ENCODE results near the gene OR52D1. TPM values are rescaled to one million over a fixed set of nuclear protein-coding genes. Genes with fewer than 3 reads are reported as not detected.

Gene OR52D1
- total and polyA plus RNA-seq, 2 of the 8 experiments (the other 6 are each of a cell fraction or from before 2014, with no cell fraction given), result not detected

- Histone ChIP-seq H3K14ac (ENCODE audit: insufficient read length) (no peak overlapping the region), H2BK12ac (ENCODE audit: low read depth, low read length) (no peak overlapping the region), H2BK5ac (ENCODE audit: low read depth, low read length) (no peak overlapping the region), H4K5ac (ENCODE audit: insufficient read length, low read depth, low read length) (no peak overlapping the region), H3K4me1 (replicated peaks in 1 of 4; ENCODE audit: control insufficient read depth in 3 of 4, insufficient read depth in 4 of 4, low read length in 3 of 4) (no peaks in the 10 kb centered on the region), H3K4ac (replicated peaks; ENCODE audit: insufficient read length, low read depth, low read length) (no peak overlapping the region), H2BK15ac (ENCODE audit: low read length) (no peak overlapping the region), H3K9me3 (ENCODE audit: insufficient read depth in 2 of 2, low read depth in 1 of 2, low read length in 1 of 2) (no peaks in the 10 kb centered on the region), H3K23ac (ENCODE audit: insufficient read length) (no peak overlapping the region), H2BK20ac (ENCODE audit: low read length) (no peak overlapping the region), H3K4me2 (ENCODE audit: insufficient read depth in 1 of 2, low read depth in 2 of 2, low read length in 2 of 2) (no peak overlapping the region), H3K79me2 (ENCODE audit: control insufficient read depth in 1 of 2, insufficient read depth in 2 of 2, low read length in 2 of 2) (no peaks in the 10 kb centered on the region), H3K27ac (ENCODE audit: low read depth, low read length) (no peak overlapping the region), H3K9ac (replicated peaks in 1 of 4; ENCODE audit: extremely low read depth in 1 of 4, low read depth in 3 of 4, low read length in 3 of 4) (no peak overlapping the region), H3K23me2 (ENCODE audit: low read depth, low read length) (no peaks in the 10 kb centered on the region), H3K79me1 (ENCODE audit: low read depth, low read length) (no peaks in the 10 kb centered on the region), H2BK120ac (replicated peaks; ENCODE audit: low read depth, low read length) (no peak overlapping the region), H3K36me3 (ENCODE audit: control insufficient read depth in 2 of 4, insufficient read depth in 4 of 4, low read length in 3 of 4) (no peaks in the 10 kb centered on the region), H4K20me1 (replicated peaks in 1 of 2; ENCODE audit: control insufficient read depth in 1 of 2, insufficient read depth in 2 of 2, low read length in 2 of 2) (no peaks in the 10 kb centered on the region), H3K18ac (ENCODE audit: extremely low read depth, low read length) (no peak overlapping the region), H4K91ac (replicated peaks; ENCODE audit: insufficient read length, low read length) (no peak overlapping the region), H3K4me3 (ENCODE audit: extremely low read depth in 1 of 4, insufficient read depth in 2 of 4, low read depth in 3 of 4, low read length in 4 of 4) (no peak overlapping the region), H2AFZ (ENCODE audit: low read length) (no peak overlapping the region), H2AK5ac (ENCODE audit: low read depth, low read length) (no peak overlapping the region), H4K8ac (ENCODE audit: extremely low read depth, insufficient read depth, low read length) (no peak overlapping the region), H3K27me3 (replicated peaks in 1 of 4; ENCODE audit: control insufficient read depth in 3 of 4, extremely low read depth in 1 of 4, insufficient read depth in 3 of 4, low read length in 3 of 4) (no peaks in the 10 kb centered on the region), H3K56ac (replicated peaks; ENCODE audit: insufficient read length, low read depth, low read length) (no peak overlapping the region)
- FAIRE-seq, result no peak
- DNase-seq (ENCODE audit: low read depth in 1 of 2, low spot score in 2 of 2), result no peak
- WGBS, 2 experiments (ENCODE audit: extremely low coverage in 1 of 2, insufficient coverage in 1 of 2, insufficient read length in 1 of 2, insufficient replicate concordance in 2 of 2, low coverage in 1 of 2, low lambda C conversion rate in 2 of 2, missing lambda C conversion rate in 1 of 2), result 94% methylated on average over 2 of the region's 2 CpGs; no CpG with 5 or more reads in 1 of the 2 experiments
- ChIA-PET POLR2A (ENCODE audit: partially characterized antibody) (no interaction called here), CTCF (ENCODE audit: partially characterized antibody) (no interaction called here)
- TF ChIP-seq CREB1 (IDR thresholded peaks at IDR 0.05) (no peak), TAF7 (optimal IDR thresholded peaks at IDR 0.05; ENCODE audit: borderline replicate concordance, low read depth, low read length) (no peak), EZH2 (IDR thresholded peaks at IDR 0.05; ENCODE audit: low read depth, low read length, severe bottlenecking) (no peak), CBX5 (IDR thresholded peaks at IDR 0.05; ENCODE audit: low read depth, low read length) (no peak), TCF12 (IDR thresholded peaks at IDR 0.05; ENCODE audit: low read depth, low read length) (no peak), TBP (IDR thresholded peaks at IDR 0.05; ENCODE audit: low read depth, low read length) (no peak), TAF1 (IDR thresholded peaks at IDR 0.05; ENCODE audit: low read depth, low read length) (no peak), FOSL1 (IDR thresholded peaks at IDR 0.05; ENCODE audit: insufficient read depth, low read depth, low read length) (no peak), NANOG (IDR thresholded peaks at IDR 0.05; ENCODE audit: insufficient read depth, low read depth, low read length, poor library complexity, severe bottlenecking) (no peak), SIRT6 (IDR thresholded peaks at IDR 0.05; ENCODE audit: low read length) (no peak), USF2 (IDR thresholded peaks at IDR 0.05; ENCODE audit: low read length) (no peak), EGR1 (IDR thresholded peaks at IDR 0.05; ENCODE audit: borderline replicate concordance, low read depth, low read length) (no peak), ASH2L (IDR thresholded peaks at IDR 0.05; ENCODE audit: low read length) (no peak), SIX5 (IDR thresholded peaks at IDR 0.05; ENCODE audit: low read depth, low read length) (no peak)
These were observed 16.0 kb downstream of the OR52D1 start for GRCh38 chr11:5504403-5504921.
